Calu3 (cell line): ENCODE results near the gene PACS2. TPM values are rescaled to one million over a fixed set of nuclear protein-coding genes. Genes with fewer than 3 reads are reported as not detected.
A peak's percentile ranks its signal among the peaks of the same experiment; 100 is the strongest.

Experiments
- BruUV-seq: library from RNA; stranded (reverse); fragments of 400-500 nt; replicated peaks from 2 replicates; lab custom pipeline; 2021; lab: Mats Ljungman, UMichigan
- CTCF ChIA-PET: fragments of 300-600 bp; sonication (Branson Sonifier 250); formaldehyde crosslinking; loops from one replicate; lab custom pipeline; 2022; ENCODE audit warnings: antibody characterized with exemption; lab: Charles Lee
- DNase-seq: peaks from one replicate; pipeline ENCODE4 v3.0.0; 2022
- H3K27ac Mint-ChIP-seq: one replicate; pipeline ENCODE4 v1.8.0; 2022; ENCODE audit warnings: mixed read lengths; ENCODE audit not compliant: unreplicated experiment
- H3K27me3 Mint-ChIP-seq: one replicate; pipeline ENCODE4 v1.8.0; 2022; ENCODE audit warnings: mixed read lengths; ENCODE audit not compliant: unreplicated experiment
- H3K36me3 Mint-ChIP-seq: one replicate; pipeline ENCODE4 v1.8.0; 2022; ENCODE audit warnings: mild to moderate bottlenecking, moderate library complexity, mixed read lengths; ENCODE audit not compliant: insufficient read depth, unreplicated experiment
- H3K4me1 Mint-ChIP-seq: one replicate; pipeline ENCODE4 v1.8.0; 2022; ENCODE audit warnings: mild to moderate bottlenecking, low read depth, mixed read lengths; ENCODE audit not compliant: unreplicated experiment
- H3K4me3 Mint-ChIP-seq: one replicate; pipeline ENCODE4 v1.8.0; 2022; ENCODE audit warnings: mild to moderate bottlenecking, low read depth, moderate library complexity, mixed read lengths; ENCODE audit not compliant: unreplicated experiment
- H3K9me3 Mint-ChIP-seq: one replicate; pipeline ENCODE4 v1.8.0; 2022; ENCODE audit warnings: low read depth, mixed read lengths; ENCODE audit not compliant: unreplicated experiment
- intact Hi-C: fragments of 100-400 bp; cut with micrococcal nuclease; formaldehyde crosslinking; loops from one replicate; pipeline ENCODE4 v1.10.0; 2022; ENCODE audit not compliant: unreplicated experiment
- total RNA-seq: library from RNA; stranded (reverse); gene quantifications from 2 replicates; pipeline ENCODE4 v1.2.3, GENCODE V29; 2022
- TF ChIP-seq, protein P1 (sequence below): fragments of 200-600 bp; IDR thresholded peaks from one replicate; pipeline ENCODE4 v1.8.0; 2022; ENCODE audit warnings: antibody characterized with exemption; ENCODE audit not compliant: unreplicated experiment

PACS2 gene
- total RNA-seq, 1 experiment from 2014 or later: 77.3 TPM

DNA sequence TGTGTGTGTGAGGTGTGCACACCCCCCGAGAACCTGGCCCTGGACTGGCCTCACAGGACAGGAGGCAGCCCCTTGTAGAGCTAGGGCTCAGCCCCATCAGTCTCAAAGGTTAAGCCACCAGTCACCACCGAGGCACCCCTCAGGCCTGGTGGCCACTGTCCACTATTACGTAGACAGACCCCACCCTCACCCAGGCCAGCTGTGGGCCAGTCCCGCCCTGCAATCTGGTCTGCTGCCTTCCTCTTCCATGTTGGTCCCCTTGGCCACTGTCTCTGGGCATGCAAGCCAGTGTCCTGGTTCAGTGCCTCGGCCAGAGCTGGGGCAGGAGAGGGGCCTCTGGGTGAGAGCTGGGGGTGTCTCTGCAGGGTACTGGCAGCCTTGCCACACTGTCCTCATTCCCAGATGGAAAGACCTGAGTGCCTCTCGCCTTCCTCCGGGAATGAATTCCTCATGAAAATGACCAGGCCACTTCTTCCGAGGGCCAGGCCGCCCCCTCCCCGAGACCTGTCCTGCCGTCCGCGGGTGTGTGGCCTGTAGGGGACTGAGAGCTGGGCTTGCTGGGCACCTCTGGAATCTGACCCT lies 82.9 kb downstream of the PACS2 start:
- TF ChIP-seq, protein P1, sequence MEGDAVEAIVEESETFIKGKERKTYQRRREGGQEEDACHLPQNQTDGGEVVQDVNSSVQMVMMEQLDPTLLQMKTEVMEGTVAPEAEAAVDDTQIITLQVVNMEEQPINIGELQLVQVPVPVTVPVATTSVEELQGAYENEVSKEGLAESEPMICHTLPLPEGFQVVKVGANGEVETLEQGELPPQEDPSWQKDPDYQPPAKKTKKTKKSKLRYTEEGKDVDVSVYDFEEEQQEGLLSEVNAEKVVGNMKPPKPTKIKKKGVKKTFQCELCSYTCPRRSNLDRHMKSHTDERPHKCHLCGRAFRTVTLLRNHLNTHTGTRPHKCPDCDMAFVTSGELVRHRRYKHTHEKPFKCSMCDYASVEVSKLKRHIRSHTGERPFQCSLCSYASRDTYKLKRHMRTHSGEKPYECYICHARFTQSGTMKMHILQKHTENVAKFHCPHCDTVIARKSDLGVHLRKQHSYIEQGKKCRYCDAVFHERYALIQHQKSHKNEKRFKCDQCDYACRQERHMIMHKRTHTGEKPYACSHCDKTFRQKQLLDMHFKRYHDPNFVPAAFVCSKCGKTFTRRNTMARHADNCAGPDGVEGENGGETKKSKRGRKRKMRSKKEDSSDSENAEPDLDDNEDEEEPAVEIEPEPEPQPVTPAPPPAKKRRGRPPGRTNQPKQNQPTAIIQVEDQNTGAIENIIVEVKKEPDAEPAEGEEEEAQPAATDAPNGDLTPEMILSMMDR: no peak
- Mint-ChIP-seq H3K36me3 (peaks cover 42% of the 10 kb centered on the region), H3K4me3 (peak overlapping the region; percentile 74), H3K27me3 (no peaks in the 10 kb centered on the region), H3K27ac (peak overlapping the region; percentile 52), H3K9me3 (peaks cover 9% of the 10 kb centered on the region), H3K4me1 (no peaks in the 10 kb centered on the region)
- CTCF ChIA-PET: no interaction called here
- no peak for DNase-seq
- no TSS peak for BruUV-seq
- intact Hi-C loops: no loop called here

DNA sequence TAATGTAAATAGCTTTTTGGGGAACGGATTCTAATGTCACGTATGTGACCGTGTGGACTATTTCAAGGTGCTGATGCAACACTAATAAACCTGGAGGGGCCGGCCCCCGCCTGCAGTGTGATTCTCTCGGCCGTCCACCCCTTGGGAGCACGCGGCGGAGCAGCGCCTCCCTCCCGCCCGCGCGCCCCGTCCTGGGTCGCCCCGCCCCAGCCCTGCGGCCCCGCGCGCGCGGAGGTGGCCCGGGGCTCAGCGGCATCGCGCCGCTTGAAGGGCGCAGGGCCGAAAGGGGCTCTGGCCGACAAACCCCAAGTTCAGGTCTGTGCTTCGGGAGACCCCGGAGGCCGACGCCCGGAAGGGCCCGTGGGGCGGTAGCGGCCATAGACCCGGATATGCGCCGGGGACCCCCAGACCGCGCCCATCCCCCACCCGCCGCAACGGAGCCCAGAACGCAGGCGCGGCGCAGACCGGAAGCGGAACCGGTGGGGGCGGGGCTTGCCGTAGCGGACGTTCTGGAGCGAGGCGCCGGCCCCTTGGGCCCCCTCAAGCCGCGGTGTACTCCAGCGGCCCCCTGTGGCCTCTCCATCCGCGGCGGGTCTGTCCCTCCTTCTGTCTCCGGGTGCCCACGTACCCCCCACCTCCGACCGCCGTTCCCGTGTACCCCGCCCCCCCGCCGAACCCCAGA lies 83.6 kb downstream of the PACS2 start, which contains the start of gene TEX22:
Gene TEX22, plus strand, starts transcription at position 495 of the 682 bp plus-strand sequence. CDS start 803 bp downstream, outside the sequence.
- DNase-seq: peak; percentile 92
- CTCF ChIA-PET: interaction anchor here (0.7 kb wide), 1 partner anchor 13 kb away, joined by 5 read pairs; no protein-coding TSS in a partner anchor
- TF ChIP-seq, protein P1: no peak
- H3K4me1 Mint-ChIP-seq: no peaks in the 10 kb centered on the region
- H3K36me3 Mint-ChIP-seq: peaks cover 40% of the 10 kb centered on the region
- peaks cover 9% of the 10 kb centered on the region for H3K9me3 Mint-ChIP-seq
- H3K27me3 Mint-ChIP-seq: no peaks in the 10 kb centered on the region
- intact Hi-C loops: loop anchor here (2.0 kb wide), 1 partner anchor 79 kb away; no protein-coding TSS in a partner anchor
- peak within 1 kb of the TSS; percentile 52 for H3K27ac Mint-ChIP-seq
- H3K4me3 Mint-ChIP-seq: peak within 1 kb of the TSS; percentile 74
- BruUV-seq: no TSS peak

DNA sequence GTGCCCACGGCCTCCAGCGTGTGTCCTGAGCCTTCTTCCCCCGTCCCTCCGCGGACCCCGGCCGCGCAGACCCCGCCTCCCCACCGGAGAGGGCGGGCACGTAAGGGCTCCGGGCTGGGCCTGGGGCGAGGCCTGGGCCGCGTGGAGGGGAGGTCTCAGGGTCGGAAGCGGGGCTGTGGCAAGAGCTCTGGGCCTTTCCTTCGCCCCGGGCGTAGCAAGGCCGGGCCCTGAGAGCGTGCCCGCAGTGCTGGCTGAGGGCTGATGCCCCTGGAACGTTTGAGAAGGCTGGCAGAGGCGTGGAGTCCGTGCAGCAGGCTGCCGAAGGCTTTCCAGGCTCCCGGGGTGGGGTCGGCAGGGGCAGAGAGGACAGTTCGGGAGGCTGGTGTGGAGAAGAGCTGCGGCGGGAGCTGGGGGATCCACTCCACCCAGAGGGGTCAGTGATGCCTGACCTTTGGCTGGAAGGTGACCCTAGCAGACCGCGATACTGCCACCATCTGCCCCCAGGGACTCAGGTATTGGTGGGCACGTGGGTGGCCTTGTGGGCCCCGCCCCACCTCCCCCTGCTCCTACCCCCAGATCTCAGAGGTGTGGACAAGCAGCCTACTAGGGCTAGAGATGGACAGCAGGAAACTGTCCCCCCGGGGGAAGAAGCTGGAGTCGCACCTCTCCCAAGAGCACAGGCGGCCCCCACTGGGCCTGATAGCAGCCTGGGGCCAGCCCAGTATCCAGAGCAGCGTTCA lies 84.3 kb downstream of the PACS2 start:
- DNase-seq: peak; percentile 18
- no TSS peak for BruUV-seq
- Mint-ChIP-seq H3K4me1 (no peaks in the 10 kb centered on the region), H3K9me3 (peaks cover 9% of the 10 kb centered on the region), H3K4me3 (peak overlapping the region; percentile 74), H3K27ac (peak overlapping the region; percentile 52), H3K36me3 (peaks cover 40% of the 10 kb centered on the region), H3K27me3 (no peaks in the 10 kb centered on the region)
- CTCF ChIA-PET: interaction anchor here (0.7 kb wide), 1 partner anchor 12 kb away, joined by 5 read pairs; no protein-coding TSS in a partner anchor
- intact Hi-C loops: loop anchor here (2.0 kb wide), 1 partner anchor 78 kb away; no protein-coding TSS in a partner anchor
- TF ChIP-seq, protein P1: no peak

DNA sequence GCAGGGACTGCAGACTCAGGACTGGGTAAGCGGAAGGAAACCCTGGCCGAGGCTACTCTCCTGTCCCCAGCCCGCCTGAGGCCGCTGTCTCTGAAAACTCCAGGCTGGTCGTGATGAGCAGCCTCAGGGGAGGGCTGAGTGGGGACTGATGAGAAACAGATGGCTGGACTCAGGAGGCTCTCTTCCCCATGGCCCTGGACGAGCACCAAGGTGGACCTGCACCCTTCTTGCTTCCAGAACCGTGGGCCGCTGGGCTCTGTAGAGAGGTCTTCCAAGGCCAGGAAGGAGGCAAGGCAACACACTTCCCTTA lies 84.9 kb downstream of the PACS2 start:
- no peak for DNase-seq
- intact Hi-C loops: loop anchor here (2.0 kb wide), 1 partner anchor 77 kb away; no protein-coding TSS in a partner anchor
- TF ChIP-seq, protein P1: no peak
- H3K9me3 Mint-ChIP-seq: peaks cover 9% of the 10 kb centered on the region
- H3K36me3 Mint-ChIP-seq: peaks cover 38% of the 10 kb centered on the region
- no peaks in the 10 kb centered on the region for H3K27me3 Mint-ChIP-seq
- BruUV-seq: TSS peak; percentile 61
- no peak overlapping the region for H3K4me3 Mint-ChIP-seq
- CTCF ChIA-PET: no interaction called here
- no peak overlapping the region for H3K27ac Mint-ChIP-seq
- no peaks in the 10 kb centered on the region for H3K4me1 Mint-ChIP-seq
